Natural killer cell (primary cell): ENCODE measurements around the gene HERC6. TPM values are rescaled to one million over a fixed set of nuclear protein-coding genes. Genes with fewer than 3 reads are reported as not detected.

ENCODE experiments used
- ATAC-seq, 3 donors: fragments of 150-1000 bp in 2 of 3; fragments of 200-7000 bp in 1 of 3; cut with Tn5 transposase; 1 replicate in 1 of 3; 2 replicates in 2 of 3; pipeline ENCODE4 v1.10.0; 2021; ENCODE audit warnings: mild to moderate bottlenecking in 2 of 3, moderate library complexity in 2 of 3
- DNase-seq, 2 donors: peaks; one replicate each; pipeline versions ENCODE4 v3.0.0 to v3.0.0-alpha.2; 2013 to 2021; ENCODE audit warnings: mixed read lengths in 1 of 2
- H3K27ac ChIP-seq: one replicate; pipeline ENCODE4 v1.5.1; 2013; ENCODE audit warnings: mild to moderate bottlenecking, low read length
- H3K27me3 ChIP-seq: one replicate; pipeline ENCODE4 v1.6.1; 2013; ENCODE audit warnings: low read length; ENCODE audit not compliant: control insufficient read depth, insufficient read depth
- H3K36me3 ChIP-seq: one replicate; pipeline ENCODE4 v1.6.1; 2013; ENCODE audit warnings: low read length; ENCODE audit not compliant: control insufficient read depth, insufficient read depth
- H3K4me1 ChIP-seq: one replicate; pipeline ENCODE4 v1.6.1; 2013; ENCODE audit warnings: low read length; ENCODE audit not compliant: control insufficient read depth, insufficient read depth
- H3K4me3 ChIP-seq: one replicate; pipeline ENCODE4 v1.5.1; 2013; ENCODE audit warnings: low read length
- H3K9me3 ChIP-seq: one replicate; pipeline ENCODE4 v1.6.1; 2013; ENCODE audit warnings: low read length; ENCODE audit not compliant: control insufficient read depth, insufficient read depth
- H3K27ac Mint-ChIP-seq, 2 donors: one replicate each; pipeline ENCODE4 v1.8.0; 2022; ENCODE audit warnings: mild to moderate bottlenecking in 2 of 2, mixed read lengths in 2 of 2, moderate library complexity in 1 of 2
- H3K27me3 Mint-ChIP-seq, 2 donors: one replicate each; pipeline ENCODE4 v1.8.0; 2022; ENCODE audit warnings: low read depth in 2 of 2, mixed read lengths in 2 of 2
- H3K36me3 Mint-ChIP-seq: one replicate; pipeline ENCODE4 v1.8.0; 2022; ENCODE audit warnings: mixed read lengths
- H3K4me1 Mint-ChIP-seq, 2 donors: one replicate each; pipeline ENCODE4 v1.8.0; 2022; ENCODE audit warnings: mixed read lengths in 2 of 2
- H3K4me3 Mint-ChIP-seq: one replicate; pipeline ENCODE4 v1.8.0; 2022; ENCODE audit warnings: mild to moderate bottlenecking, moderate library complexity, mixed read lengths
- H3K9me3 Mint-ChIP-seq, 2 donors: one replicate each; pipeline ENCODE4 v1.8.0; 2022; ENCODE audit warnings: mixed read lengths in 2 of 2
- CTCF ChIP-seq: fragments of 200-600 bp; IDR thresholded peaks from one replicate; pipeline ENCODE4 v1.8.0; 2022; ENCODE audit warnings: antibody characterized with exemption
- WGBS: methylation state at CpG from one replicate; pipeline ENCODE4 v1.1.7; 2013; ENCODE audit warnings: missing lambda C conversion rate; ENCODE audit not compliant: insufficient coverage; 5-methylcytosine and 5-hydroxymethylcytosine counted together
- intact Hi-C: fragments of 100-400 bp; cut with micrococcal nuclease; formaldehyde crosslinking; loops from one replicate; pipeline ENCODE4 v1.14.2; 2022
- total RNA-seq, 4 donors: library from RNA; stranded (reverse); fragments of 120-200 nt in 1 of 4; gene quantifications; one replicate each; pipeline versions ENCODE4 v1.2.3 to v1.2.4, GENCODE V29; 2013 to 2022

HERC6 gene
- total RNA-seq, 3 donors from 2014 or later (not counting 1 experiment from before 2014, with no cell fraction given): 8.3 to 18.0 (median 17.5) TPM

GRCh38 chr4:88465653-88466192 lies 87.1 kb downstream of the HERC6 start:
- peaks cover 0 to 6% of the 10 kb centered on the region in 2 donors for H3K4me1 Mint-ChIP-seq
- H3K9me3 ChIP-seq: no peaks in the 10 kb centered on the region
- DNase-seq (no peak), ATAC-seq (no peak)
- H3K9me3 Mint-ChIP-seq: no peaks in the 10 kb centered on the region
- no peak for TF ChIP-seq CTCF
- H3K27ac ChIP-seq: no peak overlapping the region
- no peak overlapping the region for H3K4me3 ChIP-seq
- no peak overlapping the region for H3K27ac Mint-ChIP-seq
- H3K4me1 ChIP-seq: no peaks in the 10 kb centered on the region
- H3K4me3 Mint-ChIP-seq: no peak overlapping the region
- H3K27me3 ChIP-seq: no peaks in the 10 kb centered on the region
- 100% methylated on average over 1 of the region's 1 CpG for WGBS
- no peaks in the 10 kb centered on the region for H3K27me3 Mint-ChIP-seq
- peaks cover 18% of the 10 kb centered on the region for H3K36me3 Mint-ChIP-seq
- intact Hi-C loops: no loop called here
- peaks cover 43% of the 10 kb centered on the region for H3K36me3 ChIP-seq

- Mint-ChIP-seq H3K27ac (no peak overlapping the region), H3K4me3 (no peak overlapping the region), H3K4me1 (peaks cover 0 to 6% of the 10 kb centered on the region in 2 donors), H3K27me3 (no peaks in the 10 kb centered on the region), H3K9me3 (no peaks in the 10 kb centered on the region), H3K36me3 (peaks cover 18% of the 10 kb centered on the region)
- no peaks in the 10 kb centered on the region for H3K9me3 ChIP-seq
- H3K27me3 ChIP-seq: no peaks in the 10 kb centered on the region
- TF ChIP-seq CTCF: no peak
- 95% methylated on average over 2 of the region's 2 CpGs for WGBS
- no peaks in the 10 kb centered on the region for H3K4me1 ChIP-seq
- DNase-seq: no peak
- ATAC-seq: no peak
- no peak overlapping the region for H3K27ac ChIP-seq
- H3K36me3 ChIP-seq: peaks cover 44% of the 10 kb centered on the region
- no peak overlapping the region for H3K4me3 ChIP-seq
- intact Hi-C loops: no loop called here
Observed at GRCh38 chr4:88467392-88467791, 88.7 kb downstream of the HERC6 start.

- no peak for ATAC-seq
- peaks cover 25% of the 10 kb centered on the region for H3K36me3 ChIP-seq
- H3K4me1 ChIP-seq: no peaks in the 10 kb centered on the region
- no peak for DNase-seq
- H3K9me3 ChIP-seq: no peaks in the 10 kb centered on the region
- no peak overlapping the region for H3K27ac Mint-ChIP-seq
- H3K4me3 ChIP-seq: no peak overlapping the region
- no peak overlapping the region for H3K4me3 Mint-ChIP-seq
- H3K27me3 ChIP-seq: no peaks in the 10 kb centered on the region
- H3K27me3 Mint-ChIP-seq: no peaks in the 10 kb centered on the region
- intact Hi-C loops: no loop called here
- no peak overlapping the region for H3K27ac ChIP-seq
- peaks cover 19% of the 10 kb centered on the region for H3K36me3 Mint-ChIP-seq
- no peaks in the 10 kb centered on the region for H3K9me3 Mint-ChIP-seq
- WGBS: 91% methylated on average over 3 of the region's 5 CpGs
- no peaks in the 10 kb centered on the region for H3K4me1 Mint-ChIP-seq
- no peak for TF ChIP-seq CTCF
Observed at GRCh38 chr4:88477229-88477860, 98.7 kb downstream of the HERC6 start.

GRCh38 chr4:88478247-88478646 lies 99.6 kb downstream of the HERC6 start:
- 100% methylated on average over 1 of the region's 2 CpGs for WGBS
- no peaks in the 10 kb centered on the region for H3K4me1 ChIP-seq
- no peak overlapping the region for H3K27ac Mint-ChIP-seq
- H3K4me1 Mint-ChIP-seq: no peaks in the 10 kb centered on the region
- ATAC-seq (no peak), DNase-seq (no peak)
- no peak overlapping the region for H3K27ac ChIP-seq
- H3K9me3 ChIP-seq: no peaks in the 10 kb centered on the region
- H3K27me3 ChIP-seq: no peaks in the 10 kb centered on the region
- intact Hi-C loops: no loop called here
- TF ChIP-seq CTCF: no peak
- H3K4me3 Mint-ChIP-seq: no peak overlapping the region
- H3K36me3 ChIP-seq: peaks cover 18% of the 10 kb centered on the region
- H3K36me3 Mint-ChIP-seq: peaks cover 18% of the 10 kb centered on the region
- no peaks in the 10 kb centered on the region for H3K27me3 Mint-ChIP-seq
- no peak overlapping the region for H3K4me3 ChIP-seq
- no peaks in the 10 kb centered on the region for H3K9me3 Mint-ChIP-seq
